H1 (cell line): ENCODE results near the gene THG1L. TPM values are rescaled to one million over a fixed set of nuclear protein-coding genes. Genes with fewer than 3 reads are reported as not detected.

ENCODE experiments used
- CTCF ChIA-PET: fragments of 300-600 bp; sonication (Branson Sonifier 250); formaldehyde crosslinking; loops from one replicate; lab custom pipeline; 2021; ENCODE audit not compliant: partially characterized antibody; lab: Charles Lee
- POLR2A ChIA-PET: fragments of 300-600 bp; sonication (Branson Sonifier 250); formaldehyde crosslinking; loops from one replicate; lab custom pipeline; 2021; ENCODE audit warnings: inconsistent platforms; ENCODE audit not compliant: partially characterized antibody; lab: Charles Lee
- DNase-seq, 2 experiments: peaks; one replicate each; pipeline versions ENCODE4 v3.0.0 to v3.0.0-alpha.2; 2010 to 2022; ENCODE audit warnings: low spot score in 2 of 2, low read depth in 1 of 2, mixed read lengths in 1 of 2
- FAIRE-seq: peaks from 2 replicates; lab custom pipeline; 2011; peaks lifted over from hg19 to GRCh38; lab: Jason Lieb, UNC
- H2AFZ ChIP-seq: 2 replicates; pipeline ENCODE4 v1.8.1; 2012; ENCODE audit warnings: low read length, inconsistent platforms
- H2AK5ac ChIP-seq: 2 replicates; pipeline ENCODE4 v1.6.1; 2013; ENCODE audit warnings: low read depth, low read length
- H2BK120ac ChIP-seq: replicated peaks from 2 replicates; pipeline ENCODE3; 2013; ENCODE audit warnings: low read depth, low read length, inconsistent platforms
- H2BK12ac ChIP-seq: 2 replicates; pipeline ENCODE4 v1.6.1; 2013; ENCODE audit warnings: low read depth, low read length
- H2BK15ac ChIP-seq: 2 replicates; pipeline ENCODE4 v1.6.1; 2013; ENCODE audit warnings: low read length
- H2BK20ac ChIP-seq: 2 replicates; pipeline ENCODE4 v1.6.1; 2013; ENCODE audit warnings: low read length
- H2BK5ac ChIP-seq: 2 replicates; pipeline ENCODE4 v1.6.1; 2013; ENCODE audit warnings: low read depth, low read length
- H3K14ac ChIP-seq: 2 replicates; pipeline ENCODE4 v1.6.1; 2013; ENCODE audit warnings: inconsistent platforms; ENCODE audit not compliant: insufficient read length
- H3K18ac ChIP-seq: 2 replicates; pipeline ENCODE4 v1.6.1; 2013; ENCODE audit warnings: low read length; ENCODE audit errors: extremely low read depth
- H3K23ac ChIP-seq: 2 replicates; pipeline ENCODE4 v1.6.1; 2013; ENCODE audit warnings: inconsistent platforms; ENCODE audit not compliant: insufficient read length
- H3K23me2 ChIP-seq: 2 replicates; pipeline ENCODE4 v1.6.1; 2013; ENCODE audit warnings: low read depth, low read length
- H3K27ac ChIP-seq: 2 replicates; pipeline ENCODE4 v1.6.1; 2011; ENCODE audit warnings: low read depth, low read length, inconsistent platforms
- H3K27me3 ChIP-seq, 4 experiments: replicated peaks in 1 of 4; 1 replicate in 1 of 4; 2 replicates in 3 of 4; pipeline versions ENCODE4 v1.6.1 to v1.8.1; 2011 to 2013; ENCODE audit warnings: low read length in 3 of 4, mild to moderate bottlenecking in 3 of 4, inconsistent platforms in 2 of 4, mixed read lengths in 2 of 4, moderate library complexity in 1 of 4; ENCODE audit not compliant: control insufficient read depth in 3 of 4, insufficient read depth in 3 of 4; ENCODE audit errors: extremely low read depth in 1 of 4
- H3K36me3 ChIP-seq, 4 experiments: 2 replicates each; pipeline versions ENCODE4 v1.6.1 to v1.8.1; 2011 to 2013; ENCODE audit warnings: mild to moderate bottlenecking in 4 of 4, low read length in 3 of 4, moderate library complexity in 2 of 4, control low read depth in 1 of 4, inconsistent platforms in 1 of 4; ENCODE audit not compliant: insufficient read depth in 4 of 4, control insufficient read depth in 2 of 4
- H3K4ac ChIP-seq: replicated peaks from 2 replicates; pipeline ENCODE3; 2013; ENCODE audit warnings: low read length, low read depth, mixed read lengths, inconsistent platforms; ENCODE audit not compliant: insufficient read length
- H3K4me1 ChIP-seq, 4 experiments: replicated peaks in 1 of 4; 1 replicate in 1 of 4; 2 replicates in 3 of 4; pipeline versions ENCODE4 v1.6.1 to v1.8.1; 2011 to 2013; ENCODE audit warnings: low read length in 3 of 4, inconsistent platforms in 2 of 4, mixed read lengths in 1 of 4; ENCODE audit not compliant: insufficient read depth in 4 of 4, control insufficient read depth in 3 of 4
- H3K4me2 ChIP-seq, 2 experiments: 2 replicates each; pipeline versions ENCODE4 v1.6.1 to v1.8.1; 2011 to 2013; ENCODE audit warnings: low read depth in 2 of 2, low read length in 2 of 2, control low read depth in 1 of 2, inconsistent platforms in 1 of 2, mild to moderate bottlenecking in 1 of 2; ENCODE audit not compliant: insufficient read depth in 1 of 2
- H3K4me3 ChIP-seq, 4 experiments: fragments of 200-600, 300-600 bp in 1 of 4; sonication (generic), shearing (Covaris generic), sonication (Bioruptor Twin) in 1 of 4; 2 replicates each; pipeline versions ENCODE4 v1.5.1 to v1.8.1; 2011 to 2016; ENCODE audit warnings: low read length in 4 of 4, low read depth in 3 of 4, control low read depth in 2 of 4, inconsistent platforms in 2 of 4, mild to moderate bottlenecking in 2 of 4, mixed read lengths in 1 of 4, moderate library complexity in 1 of 4; ENCODE audit not compliant: insufficient read depth in 2 of 4; ENCODE audit errors: extremely low read depth in 1 of 4
- H3K56ac ChIP-seq: replicated peaks from 2 replicates; pipeline ENCODE3; 2013; ENCODE audit warnings: low read depth, mild to moderate bottlenecking, mixed read lengths, low read length, inconsistent platforms; ENCODE audit not compliant: insufficient read length
- H3K79me1 ChIP-seq: 2 replicates; pipeline ENCODE4 v1.6.1; 2013; ENCODE audit warnings: low read depth, low read length, control low read depth
- H3K79me2 ChIP-seq, 2 experiments: 2 replicates each; pipeline versions ENCODE4 v1.6.1 to v1.8.1; 2012 to 2013; ENCODE audit warnings: low read length in 2 of 2, mild to moderate bottlenecking in 2 of 2, inconsistent platforms in 1 of 2; ENCODE audit not compliant: insufficient read depth in 2 of 2, control insufficient read depth in 1 of 2
- H3K9ac ChIP-seq, 4 experiments: replicated peaks in 1 of 4; 1 replicate in 1 of 4; 2 replicates in 3 of 4; pipeline versions ENCODE4 v1.6.1 to v1.8.1; 2011 to 2013; ENCODE audit warnings: low read depth in 3 of 4, low read length in 3 of 4, control low read depth in 2 of 4, mild to moderate bottlenecking in 2 of 4, moderate library complexity in 2 of 4, inconsistent platforms in 1 of 4; ENCODE audit errors: extremely low read depth in 1 of 4
- H3K9me3 ChIP-seq, 2 experiments: 2 replicates each; pipeline versions ENCODE4 v1.6.1 to v1.8.1; 2012 to 2013; ENCODE audit warnings: mild to moderate bottlenecking in 2 of 2, moderate library complexity in 2 of 2, control low read depth in 1 of 2, inconsistent platforms in 1 of 2, low read depth in 1 of 2, low read length in 1 of 2, mixed read lengths in 1 of 2; ENCODE audit not compliant: insufficient read depth in 2 of 2
- H4K20me1 ChIP-seq, 2 experiments: replicated peaks in 1 of 2; 2 replicates each; pipeline versions ENCODE3 to v1.8.1; 2011 to 2013; ENCODE audit warnings: inconsistent platforms in 2 of 2, low read length in 2 of 2, mild to moderate bottlenecking in 1 of 2; ENCODE audit not compliant: insufficient read depth in 2 of 2, control insufficient read depth in 1 of 2
- H4K5ac ChIP-seq: 2 replicates; pipeline ENCODE4 v1.6.1; 2013; ENCODE audit warnings: low read length, low read depth, mixed read lengths, inconsistent platforms; ENCODE audit not compliant: insufficient read length
- H4K8ac ChIP-seq: 2 replicates; pipeline ENCODE4 v1.8.0; 2013; ENCODE audit warnings: mild to moderate bottlenecking, moderate library complexity, low read length, inconsistent platforms; ENCODE audit not compliant: insufficient read depth; ENCODE audit errors: extremely low read depth
- H4K91ac ChIP-seq: replicated peaks from 2 replicates; pipeline ENCODE3; 2013; ENCODE audit warnings: low read length, mixed read lengths, inconsistent platforms; ENCODE audit not compliant: insufficient read length
- CTCF ChIP-seq, 3 experiments: IDR thresholded peaks; 1 replicate in 2 of 3; 2 replicates in 1 of 3; pipeline versions ENCODE4 v1.5.1 to v1.6.1; 2011; ENCODE audit warnings: low read length in 3 of 3, mild to moderate bottlenecking in 3 of 3, inconsistent platforms in 2 of 3, low read depth in 1 of 3, moderate library complexity in 1 of 3; ENCODE audit not compliant: insufficient read depth in 1 of 3; ENCODE audit errors: control extremely low read depth in 1 of 3
- HDAC2 ChIP-seq, 2 experiments: fragments of 300-600 bp in 1 of 2; sonication (generic) in 1 of 2; IDR thresholded peaks; 2 replicates each; pipeline ENCODE4 v1.6.1; 2011 to 2012; ENCODE audit warnings: low read depth in 2 of 2, low read length in 2 of 2, mild to moderate bottlenecking in 2 of 2, moderate library complexity in 2 of 2, borderline replicate concordance in 1 of 2, inconsistent platforms in 1 of 2
- RAD21 ChIP-seq, 2 experiments: IDR thresholded peaks in 1 of 2; conservative IDR thresholded peaks in 1 of 2; 2 replicates each; pipeline ENCODE4 v1.6.1; 2011; ENCODE audit warnings: low read depth in 2 of 2, low read length in 2 of 2, improper control_type of control experiment in 1 of 2, inconsistent platforms in 1 of 2, mild to moderate bottlenecking in 1 of 2, moderate library complexity in 1 of 2
- YY1 ChIP-seq: IDR thresholded peaks from 2 replicates; pipeline ENCODE4 v1.6.1; 2011; ENCODE audit warnings: low read depth, mild to moderate bottlenecking, low read length
- WGBS, 2 experiments: shearing (Covaris generic) in 1 of 2; methylation state at CpG; one replicate each; pipeline versions ENCODE4 v1.1.6 to v1.1.7; 2013 to 2015; ENCODE audit warnings: low lambda C conversion rate in 2 of 2, mixed read lengths in 2 of 2, inconsistent platforms in 1 of 2, low coverage in 1 of 2, missing lambda C conversion rate in 1 of 2; ENCODE audit not compliant: insufficient replicate concordance in 2 of 2, insufficient coverage in 1 of 2, insufficient read length in 1 of 2; ENCODE audit errors: extremely low coverage in 1 of 2, missing lambda C conversion rate in 1 of 2; 5-methylcytosine and 5-hydroxymethylcytosine counted together
- polyA plus RNA-seq, 7 experiments: library from polyadenylated mRNA; depleted of rRNA in 3 of 7; stranded (reverse) in 5 of 7; unstranded in 2 of 7; fragments of >200 nt in 5 of 7; fragments of 200-250 nt in 2 of 7; gene quantifications; 1 replicate in 5 of 7; 2 replicates in 1 of 7; 4 replicates in 1 of 7; pipeline versions ENCODE4 v1.2.1 to v1.2.3, GENCODE V29; 2011 to 2013; ENCODE audit warnings: missing spikeins in 2 of 7, mixed read lengths in 2 of 7
- total RNA-seq: library from RNA; stranded (reverse); fragmentation: NEBNext Ultra II Directional; extraction: Animal tissue kit (Norgen Biotek cat#: 25700); gene quantifications from 2 replicates; pipeline ENCODE4 v1.2.1, GENCODE V29; 2021

Gene THG1L
- total and polyA plus RNA-seq, 2 of the 8 experiments (the other 6 are each of a cell fraction or from before 2014, with no cell fraction given): 8.1 to 12.4 TPM

DNA sequence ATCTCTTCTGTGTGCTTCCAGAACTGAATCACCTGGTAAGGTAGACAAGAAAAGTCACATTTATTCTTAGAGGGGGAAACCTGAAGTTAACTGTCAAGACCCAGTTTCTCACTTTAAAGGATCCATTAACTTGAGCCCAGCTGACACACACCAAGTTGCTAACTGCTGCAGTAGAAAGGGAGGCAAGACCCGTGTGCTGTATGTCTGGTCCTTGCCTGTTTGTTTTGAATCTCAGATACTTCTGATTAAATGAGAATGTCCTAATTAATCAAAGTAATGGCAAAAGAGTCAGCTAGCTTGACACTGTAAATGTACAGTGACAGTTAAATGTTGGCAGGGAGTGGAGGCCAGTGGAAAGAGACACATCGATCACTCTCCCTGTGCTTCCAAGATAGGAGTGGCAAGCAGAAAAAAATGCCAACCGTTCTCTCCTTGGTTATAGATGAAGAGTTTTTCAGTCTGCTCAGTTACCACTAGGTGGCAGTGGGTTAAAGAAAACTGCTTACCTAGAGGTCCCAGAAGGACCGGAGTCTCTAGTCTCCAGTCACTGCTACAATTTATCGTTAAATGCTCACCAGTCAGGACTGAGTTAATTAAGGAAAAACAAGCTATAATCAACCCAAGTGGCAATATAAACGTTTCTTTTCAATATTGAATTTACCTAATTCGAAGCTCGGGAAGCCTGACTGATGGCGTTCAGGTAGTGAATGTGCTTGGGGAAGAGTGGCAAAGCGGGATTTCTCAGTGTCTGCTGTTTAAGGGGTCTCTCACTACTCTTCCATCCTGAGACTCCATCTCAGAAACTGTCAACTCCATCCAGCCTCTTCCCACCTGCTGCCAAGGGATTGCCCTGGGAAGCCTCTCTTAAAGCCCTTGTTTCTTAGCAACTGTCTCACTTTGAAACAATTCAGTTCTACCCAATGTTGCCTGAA lies 30.7 kb downstream of the THG1L start:
- POLR2A ChIA-PET: interaction anchor here (0.6 kb wide), 1 partner anchor 110 kb away, joined by 4 read pairs; no protein-coding TSS in a partner anchor
- H3K27me3 ChIP-seq: no peaks in the 10 kb centered on the region
- H3K4me3 ChIP-seq: no peak overlapping the region
- CTCF ChIA-PET: interaction anchor here (0.6 to 4.2 kb wide), 43 partner anchors 8 to 1371 kb away, joined by 3 to 34 read pairs (median 3); partner anchors contain the start of gene LSM11
- DNase-seq (no peak), FAIRE-seq (peak; percentile 89)
- H3K27ac ChIP-seq: no peak overlapping the region
- TF ChIP-seq HDAC2 (IDR thresholded peaks at IDR 0.05; ENCODE audit: borderline replicate concordance in 1 of 2, low read depth in 2 of 2, low read length in 2 of 2) (no peak), CTCF (IDR thresholded peaks at IDR 0.05; ENCODE audit: control extremely low read depth in 1 of 3, insufficient read depth in 1 of 3, low read depth in 1 of 3, low read length in 3 of 3) (peak in 2 of 3 experiments; percentile 67 to 76; a peak in 3 of 4 replicates), RAD21 (IDR thresholded peaks at IDR 0.05 in 1 of 2, conservative IDR thresholded peaks at IDR 0.05 in 1 of 2; ENCODE audit: low read depth in 2 of 2, low read length in 2 of 2) (peak; percentile 84 to 88), YY1 (no peak)
- no peak overlapping the region for H3K18ac ChIP-seq
- no peak overlapping the region for H4K91ac ChIP-seq
- peaks cover 0 to 3% of the 10 kb centered on the region in 2 experiments for H4K20me1 ChIP-seq
- H4K5ac ChIP-seq: no peak overlapping the region
- no peak overlapping the region for H4K8ac ChIP-seq
- no peak overlapping the region for H2BK5ac ChIP-seq
- H3K4ac ChIP-seq: no peak overlapping the region
- no peaks in the 10 kb centered on the region for H3K4me1 ChIP-seq
- H2AK5ac ChIP-seq: no peak overlapping the region
- no peaks in the 10 kb centered on the region for H3K79me1 ChIP-seq
- H2AFZ ChIP-seq: no peak overlapping the region
- no peak overlapping the region for H2BK120ac ChIP-seq
- H3K9me3 ChIP-seq: no peaks in the 10 kb centered on the region
- no peak overlapping the region for H2BK12ac ChIP-seq
- H3K4me2 ChIP-seq: no peak overlapping the region
- H3K36me3 ChIP-seq: no peaks in the 10 kb centered on the region
- no peak overlapping the region; a peak in 1 of 7 replicates for H3K9ac ChIP-seq
- no peak overlapping the region for H3K23ac ChIP-seq
- H2BK20ac ChIP-seq: no peak overlapping the region
- no peaks in the 10 kb centered on the region for H3K23me2 ChIP-seq
- no peak overlapping the region for H3K56ac ChIP-seq
- H3K79me2 ChIP-seq: no peaks in the 10 kb centered on the region
- no peak overlapping the region for H3K14ac ChIP-seq
- no peak overlapping the region for H2BK15ac ChIP-seq
- 59% methylated on average over 10 of the region's 10 CpGs; no CpG with 5 or more reads in 1 of the 2 experiments for WGBS, 2 experiments
